Astrocyte (in vitro differentiated cells and primary cell): ENCODE data around the gene SERPINB11.

Experiments
- EZH2 ChIP-seq: IDR thresholded peaks from 2 replicates; pipeline ENCODE4 v1.6.1; 2012; ENCODE audit warnings: mild to moderate bottlenecking, low read length, inconsistent platforms; ENCODE audit not compliant: insufficient read depth
- TF ChIP-seq, protein P1 (sequence below): IDR thresholded peaks from 2 replicates; pipeline ENCODE4 v1.5.1; 2011; ENCODE audit warnings: low read depth, mild to moderate bottlenecking, inconsistent platforms, low read length, moderate library complexity; ENCODE audit not compliant: insufficient read depth

DNA sequence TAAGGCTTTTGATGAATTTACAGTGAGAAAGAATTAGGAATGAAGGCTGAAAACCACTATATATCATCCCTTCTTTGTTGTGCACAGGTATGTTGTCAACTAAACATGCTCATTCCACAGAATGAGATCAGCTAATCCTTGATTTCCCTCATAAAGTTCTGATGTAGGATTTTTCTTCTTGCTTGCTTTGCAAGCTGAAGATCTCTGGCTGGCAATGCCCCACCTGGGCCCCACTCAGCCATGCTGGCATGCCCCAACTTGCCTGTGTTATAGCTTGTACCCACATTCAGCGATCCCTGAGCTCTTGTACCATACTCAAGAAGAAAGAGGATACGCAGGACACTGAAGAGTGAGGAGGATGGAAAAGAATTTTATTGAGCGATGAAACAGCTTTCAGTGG, 18.0 kb upstream of the SERPINB11 start:
- TF ChIP-seq, protein P1, sequence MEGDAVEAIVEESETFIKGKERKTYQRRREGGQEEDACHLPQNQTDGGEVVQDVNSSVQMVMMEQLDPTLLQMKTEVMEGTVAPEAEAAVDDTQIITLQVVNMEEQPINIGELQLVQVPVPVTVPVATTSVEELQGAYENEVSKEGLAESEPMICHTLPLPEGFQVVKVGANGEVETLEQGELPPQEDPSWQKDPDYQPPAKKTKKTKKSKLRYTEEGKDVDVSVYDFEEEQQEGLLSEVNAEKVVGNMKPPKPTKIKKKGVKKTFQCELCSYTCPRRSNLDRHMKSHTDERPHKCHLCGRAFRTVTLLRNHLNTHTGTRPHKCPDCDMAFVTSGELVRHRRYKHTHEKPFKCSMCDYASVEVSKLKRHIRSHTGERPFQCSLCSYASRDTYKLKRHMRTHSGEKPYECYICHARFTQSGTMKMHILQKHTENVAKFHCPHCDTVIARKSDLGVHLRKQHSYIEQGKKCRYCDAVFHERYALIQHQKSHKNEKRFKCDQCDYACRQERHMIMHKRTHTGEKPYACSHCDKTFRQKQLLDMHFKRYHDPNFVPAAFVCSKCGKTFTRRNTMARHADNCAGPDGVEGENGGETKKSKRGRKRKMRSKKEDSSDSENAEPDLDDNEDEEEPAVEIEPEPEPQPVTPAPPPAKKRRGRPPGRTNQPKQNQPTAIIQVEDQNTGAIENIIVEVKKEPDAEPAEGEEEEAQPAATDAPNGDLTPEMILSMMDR: no peak
- TF ChIP-seq EZH2: no peak
